Pancreas (tissue), 10 donors: ENCODE data around the gene PLD6. TPM values are rescaled to one million over a fixed set of nuclear protein-coding genes. Genes with fewer than 3 reads are reported as not detected.
"Not testable (repeated sequence)": the region's sequence is repeated elsewhere in the genome, so short reads cannot be mapped to it uniquely, and the experiment has no call there.

ENCODE experiments used
- ATAC-seq, 4 donors: fragments of 200-7000 bp; cut with Tn5 transposase; one replicate each; pipeline versions ENCODE4 v1.8.0 to v1.9.1; 2020; ENCODE audit warnings: mild to moderate bottlenecking in 4 of 4, moderate library complexity in 4 of 4
- DNase-seq, 6 donors: peaks; one replicate each; pipeline ENCODE4 v3.0.0-alpha.2; 2020
- FAIRE-seq: peaks from 2 replicates; lab custom pipeline; 2012; peaks lifted over from hg19 to GRCh38; lab: Jason Lieb, UNC
- H3K27ac ChIP-seq, 4 donors: fragments of 200-600 bp; sonication (generic); 1 replicate in 3 of 4; 2 replicates in 1 of 4; pipeline versions ENCODE4 v1.5.0 to v1.8.0; 2020
- H3K27me3 ChIP-seq, 4 donors: fragments of 200-600 bp; one replicate each; pipeline ENCODE4 v1.8.0; 2021
- H3K36me3 ChIP-seq, 3 donors: fragments of 200-600 bp; sonication (generic) in 1 of 3; one replicate each; pipeline versions ENCODE4 v1.5.0 to v1.8.0; 2020 to 2021
- H3K4me1 ChIP-seq, 3 donors: fragments of 200-600 bp; one replicate each; pipeline ENCODE4 v1.8.0; 2021
- H3K4me3 ChIP-seq, 4 donors: fragments of 200-600 bp; sonication (generic) in 2 of 4; one replicate each; pipeline versions ENCODE4 v1.5.0 to v1.8.0; 2020 to 2021
- H3K9me3 ChIP-seq, 4 donors: fragments of 200-600 bp; one replicate each; pipeline ENCODE4 v1.8.0; 2021
- CTCF ChIP-seq, 4 donors: fragments of 200-600 bp; sonication (generic) in 3 of 4; IDR thresholded peaks; one replicate each; pipeline versions ENCODE4 v1.5.0 to v1.8.0; 2021; ENCODE audit warnings: antibody characterized with exemption in 4 of 4
- WGBS, 2 donors: extraction: QIAGEN DNeasy Blood & Tissue Kit; methylation state at CpG; one replicate each; pipeline ENCODE4 v1.1.7; 2013; 5-methylcytosine and 5-hydroxymethylcytosine counted together
- intact Hi-C, 3 donors: fragments of 100-400 bp; cut with DNase I; formaldehyde crosslinking; loops; one replicate each; pipeline versions ENCODE4 v1.11.1 to v1.14.2; 2022
- polyA plus RNA-seq, 2 donors: library from polyadenylated mRNA; stranded (reverse); fragments of 200-250 nt; gene quantifications; one replicate each; pipeline ENCODE4 v1.2.3, GENCODE V29; 2013
- total RNA-seq, 6 donors: library from RNA; stranded (reverse); fragmentation: NEBNext Ultra II Directional in 4 of 6; extraction: Animal tissue kit (Norgen Biotek cat#: 25700) in 4 of 6; gene quantifications; one replicate each; pipeline versions ENCODE4 v1.2.1 to v1.2.4, GENCODE V29; 2021 to 2023
- donor health status: healthy with polysubstance abuse.
- donor health status: DM: no; HTN: no; CAD: no; lungs with moderate emphysema.
- donor health status: DM: no; HTN: no; CAD: no.
- donor health status: control.
- donor health status: control.
- donor health status: Bipolar disorder and iron deficiency.
- donor health status: DM: yes; HTN: yes; CAD: no.
- donor health status: DM: no; HTN: no; CAD: no.
- donor health status: DM: no; HTN: no; CAD: no.
- donor health status: DM: yes; HTN: yes; CAD: no.

PLD6 gene
- total RNA-seq: 1 to 10 TPM; 1.5 to 3.4 (median 2.3) TPM
- 1 to 10 TPM; 2.3 to 3.4 TPM for polyA plus RNA-seq

- Histone ChIP-seq H3K36me3 (no peaks in the 10 kb centered on the region), H3K27me3 (no peaks in the 10 kb centered on the region), H3K4me1 (peaks cover 0 to 13% (median 11%) of the 10 kb centered on the region in 3 donors), H3K27ac (peak within 1 kb of the TSS; percentile 78 to 89 (median 85)), H3K4me3 (peak within 1 kb of the TSS; percentile 22 to 70 (median 52)), H3K9me3 (no peaks in the 10 kb centered on the region)
- intact Hi-C loops: no loop called here
- 4 to 10% methylated on average over 57 to 78 of the region's 78 CpGs for WGBS, 2 donors
- no peak for FAIRE-seq
- TF ChIP-seq CTCF (IDR thresholded peaks at IDR 0.05): no peak
- peak; percentile 88 to 99 (median 96) for DNase-seq
- peak; percentile 76 to 85 (median 80) for ATAC-seq
Observed at GRCh38 chr17:17206124-17206912, at the start of gene PLD6. Gene PLD6, minus strand, starts transcription at chr17:17206333. Its CDS starts 47 bp downstream, at chr17:17206286.

GRCh38 chr17:17255689-17256088 is 49.6 kb upstream of the PLD6 start:
- DNase-seq, H3K27me3 ChIP-seq, H3K27ac ChIP-seq, intact Hi-C loops, FAIRE-seq, ATAC-seq, H3K9me3 ChIP-seq, H3K4me1 ChIP-seq, H3K4me3 ChIP-seq: not testable (repeated sequence)
- H3K36me3 ChIP-seq: peaks cover 0 to 61% (median 28%) of the 10 kb centered on the region in 3 donors
- 93 to 94% methylated on average over 9 to 10 of the region's 11 CpGs for WGBS, 2 donors

GRCh38 chr17:17254036-17254435 is 47.9 kb upstream of the PLD6 start:
- ATAC-seq (no peak), DNase-seq (no peak), FAIRE-seq (no peak)
- Histone ChIP-seq H3K36me3 (peaks cover 0 to 46% (median 15%) of the 10 kb centered on the region in 3 donors), H3K27me3 (no peaks in the 10 kb centered on the region), H3K4me1 (no peaks in the 10 kb centered on the region), H3K4me3 (no peak overlapping the region), H3K9me3 (no peaks in the 10 kb centered on the region), H3K27ac (no peak overlapping the region)
- TF ChIP-seq CTCF (IDR thresholded peaks at IDR 0.05): no peak
- intact Hi-C loops: no loop called here
- 82 to 90% methylated on average over 3 of the region's 3 CpGs for WGBS, 2 donors

- H3K4me3 ChIP-seq: no peak overlapping the region
- H3K27ac ChIP-seq: no peak overlapping the region
- no peak for TF ChIP-seq CTCF (IDR thresholded peaks at IDR 0.05)
- peaks cover 0 to 48% (median 16%) of the 10 kb centered on the region in 3 donors for H3K36me3 ChIP-seq
- 77 to 87% methylated on average over 3 of the region's 3 CpGs for WGBS, 2 donors
- intact Hi-C loops: no loop called here
- H3K4me1 ChIP-seq: no peaks in the 10 kb centered on the region
- no peak for FAIRE-seq
- ATAC-seq: no peak
- H3K9me3 ChIP-seq: no peaks in the 10 kb centered on the region
- no peak for DNase-seq
- no peaks in the 10 kb centered on the region for H3K27me3 ChIP-seq
Observed at GRCh38 chr17:17253406-17253805, 47.3 kb upstream of the PLD6 start.

GRCh38 chr17:17252149-17252661 is 46.1 kb upstream of the PLD6 start:
- H3K36me3 ChIP-seq: peaks cover 0 to 58% (median 19%) of the 10 kb centered on the region in 3 donors
- no peak overlapping the region for H3K27ac ChIP-seq
- TF ChIP-seq CTCF (IDR thresholded peaks at IDR 0.05): no peak
- no peak for FAIRE-seq
- intact Hi-C loops: no loop called here
- no peaks in the 10 kb centered on the region for H3K27me3 ChIP-seq
- ATAC-seq: peak in 1 of 4 donors; percentile 15
- 50 to 52% methylated on average over 9 of the region's 9 CpGs for WGBS, 2 donors
- H3K4me1 ChIP-seq: no peaks in the 10 kb centered on the region
- DNase-seq: peak in 1 of 6 donors; percentile 11
- no peak overlapping the region for H3K4me3 ChIP-seq
- H3K9me3 ChIP-seq: no peaks in the 10 kb centered on the region
